ENCODE results near the gene LNX2. TPM values are rescaled to one million over a fixed set of nuclear protein-coding genes. Genes with fewer than 3 reads are reported as not detected.

The LNX2 gene
- total and polyA plus RNA-seq, 12 donors: 2.9 to 26.5 (median 16.6) TPM

DNA sequence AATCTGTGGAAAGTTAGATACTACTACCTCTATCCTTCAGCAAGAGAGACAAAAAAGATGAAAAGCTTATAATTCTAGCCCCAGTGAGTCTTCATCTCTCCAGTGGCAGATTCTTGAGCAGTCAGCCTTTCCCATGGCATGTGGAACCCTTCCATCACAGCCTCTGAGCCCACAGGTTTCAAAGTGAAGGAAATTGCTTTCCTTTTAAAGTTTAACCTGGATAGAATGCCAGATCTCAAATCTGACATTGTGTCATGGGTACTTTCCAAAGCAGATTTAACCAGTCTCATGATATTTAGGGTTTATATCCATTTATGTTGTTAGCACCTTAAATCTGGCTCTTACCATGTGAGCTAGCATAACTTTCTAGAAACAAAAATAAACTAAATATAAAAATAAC lies 40.7 kb upstream of the LNX2 start:
- no peak for DNase-seq
- TF ChIP-seq POLR2A (IDR thresholded peaks at IDR 0.05) (no peak), CTCF (IDR thresholded peaks at IDR 0.05) (no peak)
- H3K9me3 ChIP-seq (replicated peaks in 1 of 3): no peaks in the 10 kb centered on the region
- no peaks in the 10 kb centered on the region for H3K4me1 ChIP-seq (replicated peaks in 1 of 2)
- H3K27ac ChIP-seq: no peak overlapping the region
- H3K27me3 ChIP-seq: no peaks in the 10 kb centered on the region
- no peak overlapping the region for H3K4me3 ChIP-seq
- intact Hi-C loops (cut with DNase I): no loop called here
- H3K36me3 ChIP-seq (replicated peaks in 1 of 2): no peaks in the 10 kb centered on the region

GRCh38 chr13:27660511-27660910 lies 40.2 kb upstream of the LNX2 start:
- Histone ChIP-seq H3K36me3 (replicated peaks in 1 of 2) (no peaks in the 10 kb centered on the region), H3K27ac (no peak overlapping the region), H3K4me3 (no peak overlapping the region), H3K9me3 (replicated peaks in 1 of 3) (no peaks in the 10 kb centered on the region), H3K4me1 (replicated peaks in 1 of 2) (no peaks in the 10 kb centered on the region), H3K27me3 (no peaks in the 10 kb centered on the region)
- DNase-seq: no peak
- no peak for TF ChIP-seq CTCF (IDR thresholded peaks at IDR 0.05)
- no peak for TF ChIP-seq POLR2A (IDR thresholded peaks at IDR 0.05)
- WGBS, 4 donors: 94 to 99% (median 97%) methylated on average over 6 of the region's 6 CpGs
- intact Hi-C loops (cut with DNase I): no loop called here

DNA sequence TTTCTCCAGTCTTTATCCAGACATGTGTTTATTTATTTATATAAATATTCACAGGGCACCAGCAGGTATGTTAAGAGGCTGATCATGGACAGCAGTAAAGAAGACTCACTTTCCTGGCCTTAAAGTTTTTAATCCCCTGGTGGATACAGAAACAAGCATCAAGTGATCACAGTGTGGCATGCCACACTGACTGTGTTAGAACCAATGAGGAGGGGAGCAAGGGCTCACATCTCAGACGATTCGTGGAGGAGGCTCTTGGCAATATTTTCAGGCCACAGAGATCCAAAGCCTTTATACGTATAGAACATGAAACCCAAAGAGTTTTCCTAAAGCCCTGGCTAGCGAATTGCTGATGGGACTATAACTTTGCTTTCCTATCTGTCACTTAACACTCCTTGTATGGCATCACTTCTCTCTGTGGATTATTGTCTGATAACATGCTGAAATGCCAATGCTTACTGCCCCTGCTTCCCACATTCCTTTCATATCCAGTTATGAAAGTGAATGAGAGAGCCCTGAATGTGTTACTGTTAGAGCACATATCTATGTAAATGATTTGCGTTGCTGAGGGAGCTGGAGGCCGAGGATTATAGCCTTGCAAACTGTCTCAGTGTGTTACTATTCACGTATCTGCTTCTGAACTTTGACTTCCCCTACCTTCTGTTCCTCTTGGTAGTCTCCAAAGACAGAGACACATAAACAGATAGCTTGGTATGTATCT lies 39.0 kb upstream of the LNX2 start:
- Histone ChIP-seq H3K4me3 (no peak overlapping the region), H3K9me3 (replicated peaks in 1 of 3) (no peaks in the 10 kb centered on the region), H3K27ac (no peak overlapping the region), H3K36me3 (replicated peaks in 1 of 2) (no peaks in the 10 kb centered on the region), H3K27me3 (no peaks in the 10 kb centered on the region), H3K4me1 (replicated peaks in 1 of 2) (no peaks in the 10 kb centered on the region)
- TF ChIP-seq POLR2A (IDR thresholded peaks at IDR 0.05) (no peak), CTCF (IDR thresholded peaks at IDR 0.05) (no peak)
- intact Hi-C loops (cut with DNase I): no loop called here
- 84 to 88% (median 85%) methylated on average over 7 of the region's 7 CpGs for WGBS, 4 donors
- no peak for DNase-seq

DNA sequence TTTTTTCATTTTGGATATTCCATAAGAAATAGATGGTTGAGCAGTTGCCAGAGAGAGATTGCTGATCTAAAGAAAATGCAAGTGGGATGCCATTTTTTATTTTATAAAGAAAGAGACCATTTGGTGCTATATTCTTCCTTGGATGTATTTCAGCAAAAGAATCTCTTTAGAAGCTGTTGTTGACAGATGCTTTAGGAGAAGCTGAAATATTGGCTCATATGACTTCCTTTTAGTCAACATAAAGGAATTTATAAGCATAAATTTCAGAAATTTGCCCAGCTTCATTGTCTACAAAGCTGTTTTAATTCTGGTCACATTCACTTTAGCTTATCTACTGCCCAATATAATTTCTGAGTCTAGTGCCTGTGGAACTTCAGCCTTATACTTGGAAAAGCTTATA lies 38.2 kb upstream of the LNX2 start:
- no peak for TF ChIP-seq POLR2A (IDR thresholded peaks at IDR 0.05)
- TF ChIP-seq CTCF (IDR thresholded peaks at IDR 0.05): no peak
- no peaks in the 10 kb centered on the region for H3K9me3 ChIP-seq (replicated peaks in 1 of 3)
- H3K27ac ChIP-seq: no peak overlapping the region
- intact Hi-C loops (cut with DNase I): no loop called here
- no peak overlapping the region for H3K4me3 ChIP-seq
- H3K36me3 ChIP-seq (replicated peaks in 1 of 2): no peaks in the 10 kb centered on the region
- no peaks in the 10 kb centered on the region for H3K4me1 ChIP-seq (replicated peaks in 1 of 2)
- DNase-seq: no peak
- H3K27me3 ChIP-seq: no peaks in the 10 kb centered on the region

Measured in adrenal gland (tissue), 12 donors.